ENCODE results near the gene BARX1. TPM values are rescaled to one million over a fixed set of nuclear protein-coding genes. Genes with fewer than 3 reads are reported as not detected.

The BARX1 gene, protein sequence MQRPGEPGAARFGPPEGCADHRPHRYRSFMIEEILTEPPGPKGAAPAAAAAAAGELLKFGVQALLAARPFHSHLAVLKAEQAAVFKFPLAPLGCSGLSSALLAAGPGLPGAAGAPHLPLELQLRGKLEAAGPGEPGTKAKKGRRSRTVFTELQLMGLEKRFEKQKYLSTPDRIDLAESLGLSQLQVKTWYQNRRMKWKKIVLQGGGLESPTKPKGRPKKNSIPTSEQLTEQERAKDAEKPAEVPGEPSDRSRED
- total RNA-seq, result not detected

DNA sequence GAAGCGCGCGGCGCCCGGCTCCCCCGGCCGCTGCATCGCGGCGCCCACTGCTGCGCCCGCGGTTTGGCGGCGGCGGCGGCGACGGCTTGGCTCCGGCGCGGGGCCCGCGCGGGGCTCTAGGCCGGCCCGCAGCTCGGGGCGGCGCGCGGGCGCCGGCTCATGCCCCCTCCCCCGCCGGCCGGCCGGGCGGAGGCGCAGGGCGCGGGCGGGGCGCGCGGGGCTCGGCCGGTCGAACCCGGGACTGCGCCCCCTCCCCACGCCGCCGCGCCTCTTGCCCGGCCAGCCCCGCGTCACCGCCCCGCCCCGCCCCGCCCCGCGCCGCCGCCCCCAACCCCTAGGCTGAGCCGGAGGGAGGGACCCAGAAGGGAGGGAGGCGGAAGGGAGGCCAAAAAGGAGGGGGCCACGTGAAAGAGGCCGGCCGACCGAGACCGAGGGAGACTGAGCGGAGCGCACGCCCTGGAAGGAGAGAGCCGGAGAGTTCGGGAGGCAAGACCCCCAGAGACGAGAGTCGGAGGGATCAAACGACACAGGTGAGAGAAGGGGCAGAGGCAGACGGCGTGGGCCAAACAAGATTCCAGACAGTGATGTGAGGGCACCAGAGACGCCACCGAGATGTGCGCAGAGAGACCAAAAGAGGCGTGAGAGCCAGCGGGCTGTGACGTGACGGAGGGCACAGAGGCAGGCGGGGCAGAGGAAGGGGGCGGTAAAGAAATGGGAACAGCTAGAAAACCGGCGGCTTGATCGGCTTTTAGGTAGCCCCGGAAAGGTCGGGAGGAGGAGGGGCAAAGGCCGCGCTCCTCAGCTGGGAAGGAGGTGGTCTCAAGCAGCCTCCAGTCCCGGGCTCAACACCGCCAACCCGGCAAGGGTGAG lies at the start of gene BARX1:
BARX1 (minus strand) TSS at position 245 of the 870 bp plus-strand sequence; CDS start at position 36, 209 bp downstream.

Other genes with a start within 250 kb of the BARX1 start
- 45.4 TPM for gene PTPDC1, start 129.1 kb upstream of the BARX1 start, total RNA-seq

All from parietal lobe (tissue), 1 donor.